RPMI8226 (cell line): ENCODE data around the gene MAGEA12.
"Not testable (repeated sequence)": the region's sequence is repeated elsewhere in the genome, so short reads cannot be mapped to it uniquely, and the experiment has no call there.

ENCODE experiments used
- DNase-seq: peaks from one replicate; pipeline ENCODE4 v3.0.0-alpha.2; 2015

MAGEA12 gene, protein sequence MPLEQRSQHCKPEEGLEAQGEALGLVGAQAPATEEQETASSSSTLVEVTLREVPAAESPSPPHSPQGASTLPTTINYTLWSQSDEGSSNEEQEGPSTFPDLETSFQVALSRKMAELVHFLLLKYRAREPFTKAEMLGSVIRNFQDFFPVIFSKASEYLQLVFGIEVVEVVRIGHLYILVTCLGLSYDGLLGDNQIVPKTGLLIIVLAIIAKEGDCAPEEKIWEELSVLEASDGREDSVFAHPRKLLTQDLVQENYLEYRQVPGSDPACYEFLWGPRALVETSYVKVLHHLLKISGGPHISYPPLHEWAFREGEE

DNA sequence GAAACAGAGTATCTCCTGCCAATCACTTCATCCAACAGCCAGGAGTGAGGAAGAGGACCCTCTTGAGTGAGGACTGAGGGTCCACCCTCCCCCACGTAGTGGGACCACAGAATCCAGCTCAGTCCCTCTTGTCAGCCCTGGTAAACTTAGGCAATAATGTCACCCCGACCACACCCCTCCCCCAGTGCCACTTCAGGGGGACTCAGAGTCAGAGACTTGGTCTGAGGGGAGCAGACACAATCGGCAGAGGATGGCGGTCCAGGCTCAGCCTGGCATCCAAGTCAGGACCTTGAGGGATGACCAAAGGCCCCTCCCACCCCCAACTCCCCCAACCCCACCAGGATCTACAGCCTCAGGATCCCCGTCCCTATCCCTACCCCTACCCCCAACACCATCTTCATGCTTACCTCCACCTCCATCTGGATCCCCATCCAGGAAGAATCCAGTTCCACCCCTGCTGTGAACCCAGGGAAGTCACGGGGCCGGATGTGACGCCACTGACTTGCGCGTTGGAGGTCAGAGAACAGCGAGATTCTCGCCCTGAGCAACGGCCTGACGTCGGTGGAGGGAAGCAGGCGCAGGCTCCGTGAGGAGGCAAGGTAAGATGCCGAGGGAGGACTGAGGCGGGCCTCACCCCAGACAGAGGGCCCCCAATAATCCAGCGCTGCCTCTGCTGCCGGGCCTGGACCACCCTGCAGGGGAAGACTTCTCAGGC, at the start of gene MAGEA12, which contains the start of gene CSAG1:
TSS of gene MAGEA12 (plus strand) at position 497 of the 715 bp plus-strand sequence. CDS start 2,405 bp downstream, outside the sequence.
TSS of gene CSAG1 (minus strand) at position 461 of the 715 bp plus-strand sequence. CDS start 1,261 bp downstream, outside the sequence.
- DNase-seq, result peak; percentile 53

DNA sequence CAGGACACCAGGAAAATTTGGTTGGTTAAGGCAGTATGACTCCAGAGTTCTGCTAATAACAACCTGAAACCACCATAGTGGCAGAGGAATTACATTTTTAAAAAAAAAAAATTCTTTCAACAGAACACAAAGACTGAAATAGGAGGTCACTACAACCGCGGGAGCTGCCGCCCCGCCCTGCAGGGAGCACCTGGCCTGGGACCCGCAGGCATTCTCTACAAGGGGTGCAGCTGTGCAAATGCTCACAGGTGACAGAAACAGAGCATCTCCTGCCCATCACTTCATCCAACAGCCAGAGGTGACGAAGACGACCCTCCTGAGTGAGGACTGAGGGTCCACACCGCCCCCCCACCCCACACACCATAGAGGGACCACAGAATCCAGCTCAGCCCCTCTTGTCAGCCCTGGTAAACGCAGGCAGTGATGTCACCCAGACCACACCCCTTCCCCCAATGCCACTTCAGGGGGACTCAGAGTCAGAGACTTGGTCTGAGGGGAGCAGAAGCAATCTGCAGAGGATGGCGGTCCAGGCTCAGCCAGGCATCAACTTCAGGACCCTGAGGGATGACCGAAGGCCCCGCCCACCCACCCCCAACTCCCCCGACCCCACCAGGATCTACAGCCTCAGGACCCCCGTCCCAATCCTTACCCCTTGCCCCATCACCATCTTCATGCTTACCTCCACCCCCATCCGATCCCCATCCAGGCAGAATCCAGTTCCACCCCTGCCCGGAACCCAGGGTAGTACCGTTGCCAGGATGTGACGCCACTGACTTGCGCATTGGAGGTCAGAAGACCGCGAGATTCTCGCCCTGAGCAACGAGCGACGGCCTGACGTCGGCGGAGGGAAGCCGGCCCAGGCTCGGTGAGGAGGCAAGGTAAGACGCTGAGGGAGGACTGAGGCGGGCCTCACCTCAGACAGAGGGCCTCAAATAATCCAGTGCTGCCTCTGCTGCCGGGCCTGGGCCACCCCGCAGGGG, 35.3 kb upstream of the MAGEA12 start, which contains the start of gene MAGEA3:
TSS of gene MAGEA3 (plus strand) at position 843 of the 980 bp plus-strand sequence. CDS start 2,039 bp downstream, outside the sequence.
- DNase-seq, result not testable (repeated sequence)

DNA sequence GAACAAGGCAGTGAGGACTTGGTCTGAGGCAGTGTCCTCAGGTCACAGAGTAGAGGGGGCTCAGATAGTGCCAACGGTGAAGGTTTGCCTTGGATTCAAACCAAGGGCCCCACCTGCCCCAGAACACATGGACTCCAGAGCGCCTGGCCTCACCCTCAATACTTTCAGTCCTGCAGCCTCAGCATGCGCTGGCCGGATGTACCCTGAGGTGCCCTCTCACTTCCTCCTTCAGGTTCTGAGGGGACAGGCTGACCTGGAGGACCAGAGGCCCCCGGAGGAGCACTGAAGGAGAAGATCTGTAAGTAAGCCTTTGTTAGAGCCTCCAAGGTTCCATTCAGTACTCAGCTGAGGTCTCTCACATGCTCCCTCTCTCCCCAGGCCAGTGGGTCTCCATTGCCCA, 33.2 kb upstream of the MAGEA12 start:
- DNase-seq, result peak; percentile 4

DNA sequence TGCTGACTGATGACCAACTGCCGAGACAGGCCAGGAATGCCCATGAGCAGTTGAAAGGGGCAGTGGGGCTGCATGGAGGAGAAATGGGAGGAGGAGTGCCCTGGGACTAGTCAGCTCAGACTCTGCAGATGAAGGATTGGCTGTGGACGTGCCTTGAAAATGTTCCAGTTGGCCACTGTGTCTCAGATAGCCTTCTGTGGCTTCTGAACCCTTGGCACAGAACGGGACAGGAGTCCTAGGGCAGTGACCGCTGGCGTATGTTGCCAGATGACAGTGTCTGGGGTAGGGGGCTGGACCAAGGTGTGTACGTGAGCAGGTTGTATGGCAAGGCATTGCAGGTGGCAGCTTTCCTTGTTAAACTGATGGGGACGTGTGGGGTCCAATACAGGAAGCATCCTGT, 27.1 kb upstream of the MAGEA12 start:
- not testable (repeated sequence) for DNase-seq

DNA sequence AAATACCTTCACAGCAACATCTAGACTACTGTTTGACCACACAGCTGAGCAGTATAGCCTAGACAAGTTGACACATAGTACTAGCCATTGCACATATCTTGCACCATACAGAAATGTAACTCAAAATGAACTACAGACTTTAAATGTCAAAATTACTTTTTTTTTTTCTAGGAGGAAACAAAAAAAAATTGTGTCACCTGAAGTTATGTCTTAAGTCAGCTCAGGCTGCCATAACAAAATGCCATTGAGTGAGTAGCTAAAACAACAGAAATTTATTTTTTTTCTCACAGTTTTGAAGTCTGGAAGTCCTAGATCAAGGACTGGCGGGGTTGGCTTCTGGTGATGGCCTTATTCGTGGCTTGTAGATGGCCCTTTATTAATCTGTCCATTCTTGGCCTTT, 24.4 kb upstream of the MAGEA12 start, which contains the start of gene CSAG2:
TSS of gene CSAG2 (minus strand) at position 101 of the 400 bp plus-strand sequence. CDS start 161 bp downstream, outside the sequence.
- DNase-seq, result not testable (repeated sequence)

DNA sequence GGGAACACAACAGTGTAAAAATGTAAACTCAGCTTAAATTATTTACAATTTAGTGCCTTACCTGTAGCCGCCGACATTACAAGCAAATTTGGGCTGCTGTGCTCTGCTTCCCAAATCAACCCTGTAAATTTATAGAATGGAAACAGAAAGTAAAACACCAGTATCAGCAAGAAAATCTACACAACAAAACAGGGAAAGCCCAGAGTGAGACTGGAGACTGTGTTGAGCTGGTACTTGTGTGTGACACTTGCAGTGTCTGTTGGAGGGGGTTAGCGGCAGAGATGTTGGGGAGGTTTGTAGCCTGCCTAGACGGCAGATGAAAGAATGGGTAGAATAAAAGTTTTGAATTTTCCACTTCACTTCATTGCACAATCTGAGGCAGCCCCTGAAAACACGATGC, 20.4 kb upstream of the MAGEA12 start:
- DNase-seq, result not testable (repeated sequence)

DNA sequence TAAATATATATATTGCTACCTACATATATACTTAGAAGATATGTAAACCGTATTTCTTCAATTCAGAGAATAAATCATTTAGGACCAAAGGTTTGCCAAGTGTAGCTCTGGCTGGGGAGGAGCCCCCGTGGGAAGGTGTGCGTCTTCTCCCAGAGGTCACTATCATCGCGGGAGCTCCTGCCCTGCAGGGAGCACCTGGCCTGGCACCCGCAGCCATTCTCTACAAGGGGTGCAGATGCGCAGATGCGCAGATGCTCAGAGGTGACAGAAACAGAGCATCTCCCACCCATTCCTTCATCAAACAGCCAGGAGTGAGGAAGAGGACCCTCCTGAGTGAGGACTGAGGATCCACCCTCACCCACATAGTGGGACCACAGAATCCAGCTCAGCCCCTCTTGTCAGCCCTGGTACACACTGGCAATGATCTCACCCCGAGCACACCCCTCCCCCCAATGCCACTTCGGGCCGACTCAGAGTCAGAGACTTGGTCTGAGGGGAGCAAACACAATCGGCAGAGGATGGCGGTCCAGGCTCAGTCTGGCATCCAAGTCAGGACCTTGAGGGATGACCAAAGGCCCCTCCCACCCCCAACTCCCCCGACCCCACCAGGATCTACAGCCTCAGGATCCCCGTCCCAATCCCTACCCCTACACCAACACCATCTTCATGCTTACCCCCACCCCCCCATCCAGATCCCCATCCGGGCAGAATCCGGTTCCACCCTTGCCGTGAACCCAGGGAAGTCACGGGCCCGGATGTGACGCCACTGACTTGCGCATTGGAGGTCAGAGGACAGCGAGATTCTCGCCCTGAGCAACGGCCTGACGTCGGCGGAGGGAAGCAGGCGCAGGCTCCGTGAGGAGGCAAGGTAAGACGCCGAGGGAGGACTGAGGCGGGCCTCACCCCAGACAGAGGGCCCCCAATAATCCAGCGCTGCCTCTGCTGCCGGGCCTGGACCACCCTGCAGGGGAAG, 19.5 kb upstream of the MAGEA12 start, which contains the start of gene MAGEA2B:
TSS of gene MAGEA2B (plus strand) at position 814 of the 973 bp plus-strand sequence. CDS start 2,479 bp downstream, outside the sequence.
- DNase-seq, result not testable (repeated sequence)

DNA sequence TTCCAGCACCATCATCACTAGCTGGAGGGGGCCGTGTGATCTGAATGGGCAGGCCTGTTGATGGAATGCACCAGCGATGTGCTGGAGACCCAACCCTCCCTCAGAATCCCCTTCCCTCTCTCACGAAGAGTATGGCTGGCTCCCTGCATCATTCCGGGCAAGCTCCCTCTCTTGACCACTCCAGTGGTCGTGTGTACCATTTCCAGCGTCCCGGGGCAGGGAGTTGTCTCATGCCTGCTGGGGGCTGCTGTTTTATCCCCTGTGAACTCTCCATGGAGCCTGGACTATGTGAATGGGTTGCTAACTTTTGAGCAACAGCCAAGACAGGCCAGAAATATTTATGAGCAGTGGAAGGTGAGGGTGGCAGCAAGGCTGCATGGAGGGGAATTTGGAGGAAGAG, 8.1 kb upstream of the MAGEA12 start:
- no peak for DNase-seq

DNA sequence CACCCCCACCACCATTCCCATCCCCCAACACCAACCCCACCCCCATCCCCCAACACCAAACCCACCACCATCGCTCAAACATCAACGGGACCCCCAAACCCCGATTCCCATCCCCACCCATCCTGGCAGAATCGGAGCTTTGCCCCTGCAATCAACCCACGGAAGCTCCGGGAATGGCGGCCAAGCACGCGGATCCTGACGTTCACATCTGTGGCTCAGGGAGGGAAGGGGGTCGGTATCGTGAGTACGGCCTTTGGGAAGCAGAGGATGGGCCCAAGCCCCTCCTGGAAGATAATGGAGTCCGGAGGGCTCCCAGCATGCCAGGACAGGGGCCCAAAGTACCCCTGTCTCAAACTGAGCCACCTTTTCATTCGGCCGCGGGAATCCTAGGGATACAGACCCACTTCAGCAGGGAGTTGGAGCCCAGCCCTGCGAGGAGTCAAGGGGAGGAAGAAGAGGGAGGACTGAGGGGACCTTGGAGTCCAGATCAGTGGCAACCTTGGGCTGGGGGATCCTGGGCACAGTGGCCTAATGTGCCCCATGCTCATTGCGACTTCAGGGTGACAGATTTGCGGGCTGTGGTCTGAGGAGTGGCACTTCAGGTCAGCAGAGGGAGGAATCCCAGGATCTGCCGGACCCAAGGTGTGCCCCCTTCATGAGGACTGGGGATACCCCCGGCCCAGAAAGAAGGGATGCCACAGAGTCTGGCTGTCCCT, 744 bp downstream of the MAGEA12 start:
- DNase-seq, result not testable (repeated sequence)

DNA sequence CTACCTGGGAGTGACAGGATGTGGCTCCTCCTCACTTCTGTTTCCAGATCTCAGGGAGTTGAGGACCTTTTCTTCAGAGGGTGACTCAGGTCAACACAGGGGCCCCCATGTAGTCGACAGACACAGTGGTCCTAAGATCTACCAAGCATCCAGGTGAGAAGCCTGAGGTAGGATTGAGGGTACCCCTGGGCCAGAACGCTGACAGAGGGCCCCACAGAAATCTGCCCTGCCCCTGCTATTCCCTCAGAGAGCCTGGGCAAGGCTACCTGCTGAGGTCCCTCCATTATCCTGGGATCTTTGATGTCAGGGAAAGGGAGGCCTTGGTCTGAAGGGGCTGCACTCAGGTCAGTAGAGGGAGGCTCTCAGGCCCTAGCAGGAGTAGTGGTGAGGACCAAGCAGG, 1.5 kb downstream of the MAGEA12 start:
- no peak for DNase-seq

DNA sequence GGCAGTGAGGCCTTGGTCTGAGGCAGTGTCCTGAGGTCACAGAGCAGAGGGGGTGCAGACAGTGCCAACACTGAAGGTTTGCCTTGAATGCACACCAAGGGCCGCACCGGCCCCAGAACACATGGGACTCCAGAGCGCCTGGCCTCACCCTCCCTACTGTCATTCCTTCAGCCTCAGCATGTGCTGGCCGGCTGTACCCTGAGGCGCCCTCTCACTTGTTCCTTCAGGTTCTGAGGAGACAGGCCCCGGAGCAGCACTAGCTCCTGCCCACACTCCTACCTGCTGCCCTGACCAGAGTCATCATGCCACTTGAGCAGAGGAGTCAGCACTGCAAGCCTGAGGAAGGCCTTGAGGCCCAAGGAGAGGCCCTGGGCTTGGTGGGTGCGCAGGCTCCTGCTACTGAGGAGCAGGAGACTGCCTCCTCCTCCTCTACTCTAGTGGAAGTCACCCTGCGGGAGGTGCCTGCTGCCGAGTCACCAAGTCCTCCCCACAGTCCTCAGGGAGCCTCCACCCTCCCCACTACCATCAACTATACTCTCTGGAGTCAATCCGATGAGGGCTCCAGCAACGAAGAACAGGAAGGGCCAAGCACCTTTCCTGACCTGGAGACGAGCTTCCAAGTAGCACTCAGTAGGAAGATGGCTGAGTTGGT, 2.4 kb downstream of the MAGEA12 start:
- no peak for DNase-seq

DNA sequence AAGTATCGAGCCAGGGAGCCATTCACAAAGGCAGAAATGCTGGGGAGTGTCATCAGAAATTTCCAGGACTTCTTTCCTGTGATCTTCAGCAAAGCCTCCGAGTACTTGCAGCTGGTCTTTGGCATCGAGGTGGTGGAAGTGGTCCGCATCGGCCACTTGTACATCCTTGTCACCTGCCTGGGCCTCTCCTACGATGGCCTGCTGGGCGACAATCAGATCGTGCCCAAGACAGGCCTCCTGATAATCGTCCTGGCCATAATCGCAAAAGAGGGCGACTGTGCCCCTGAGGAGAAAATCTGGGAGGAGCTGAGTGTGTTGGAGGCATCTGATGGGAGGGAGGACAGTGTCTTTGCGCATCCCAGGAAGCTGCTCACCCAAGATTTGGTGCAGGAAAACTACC, 3.0 kb downstream of the MAGEA12 start:
- DNase-seq, result not testable (repeated sequence)

DNA sequence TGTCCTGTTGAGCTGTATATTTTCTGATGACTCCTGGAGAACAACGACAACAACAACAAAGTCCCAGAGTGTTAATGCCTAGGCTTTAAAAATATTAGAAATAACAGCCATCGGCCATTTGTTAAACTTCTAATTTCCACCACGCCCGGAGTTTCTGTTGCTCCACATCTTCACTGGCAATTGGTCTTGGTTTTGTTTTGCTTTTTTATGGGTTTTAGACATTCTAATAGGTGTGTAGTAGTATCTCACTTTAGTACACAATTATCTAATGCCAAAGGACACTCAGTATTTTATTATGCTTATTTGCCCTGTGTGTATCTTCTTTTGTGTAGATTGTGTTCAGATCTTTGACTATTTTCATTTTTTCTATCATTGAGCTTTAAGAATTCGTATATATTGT, 5.0 kb downstream of the MAGEA12 start:
- no peak for DNase-seq

DNA sequence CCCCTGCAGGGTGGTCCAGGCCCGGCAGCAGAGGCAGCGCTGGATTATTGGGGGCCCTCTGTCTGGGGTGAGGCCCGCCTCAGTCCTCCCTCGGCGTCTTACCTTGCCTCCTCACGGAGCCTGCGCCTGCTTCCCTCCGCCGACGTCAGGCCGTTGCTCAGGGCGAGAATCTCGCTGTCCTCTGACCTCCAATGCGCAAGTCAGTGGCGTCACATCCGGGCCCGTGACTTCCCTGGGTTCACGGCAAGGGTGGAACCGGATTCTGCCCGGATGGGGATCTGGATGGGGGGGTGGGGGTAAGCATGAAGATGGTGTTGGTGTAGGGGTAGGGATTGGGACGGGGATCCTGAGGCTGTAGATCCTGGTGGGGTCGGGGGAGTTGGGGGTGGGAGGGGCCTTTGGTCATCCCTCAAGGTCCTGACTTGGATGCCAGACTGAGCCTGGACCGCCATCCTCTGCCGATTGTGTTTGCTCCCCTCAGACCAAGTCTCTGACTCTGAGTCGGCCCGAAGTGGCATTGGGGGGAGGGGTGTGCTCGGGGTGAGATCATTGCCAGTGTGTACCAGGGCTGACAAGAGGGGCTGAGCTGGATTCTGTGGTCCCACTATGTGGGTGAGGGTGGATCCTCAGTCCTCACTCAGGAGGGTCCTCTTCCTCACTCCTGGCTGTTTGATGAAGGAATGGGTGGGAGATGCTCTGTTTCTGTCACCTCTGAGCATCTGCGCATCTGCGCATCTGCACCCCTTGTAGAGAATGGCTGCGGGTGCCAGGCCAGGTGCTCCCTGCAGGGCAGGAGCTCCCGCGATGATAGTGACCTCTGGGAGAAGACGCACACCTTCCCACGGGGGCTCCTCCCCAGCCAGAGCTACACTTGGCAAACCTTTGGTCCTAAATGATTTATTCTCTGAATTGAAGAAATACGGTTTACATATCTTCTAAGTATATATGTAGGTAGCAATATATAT, 20.4 kb downstream of the MAGEA12 start, which contains the start of gene MAGEA2:
TSS of gene MAGEA2 (minus strand) at position 157 of the 965 bp plus-strand sequence. CDS start 2,479 bp downstream, outside the sequence.
- DNase-seq, result not testable (repeated sequence)

DNA sequence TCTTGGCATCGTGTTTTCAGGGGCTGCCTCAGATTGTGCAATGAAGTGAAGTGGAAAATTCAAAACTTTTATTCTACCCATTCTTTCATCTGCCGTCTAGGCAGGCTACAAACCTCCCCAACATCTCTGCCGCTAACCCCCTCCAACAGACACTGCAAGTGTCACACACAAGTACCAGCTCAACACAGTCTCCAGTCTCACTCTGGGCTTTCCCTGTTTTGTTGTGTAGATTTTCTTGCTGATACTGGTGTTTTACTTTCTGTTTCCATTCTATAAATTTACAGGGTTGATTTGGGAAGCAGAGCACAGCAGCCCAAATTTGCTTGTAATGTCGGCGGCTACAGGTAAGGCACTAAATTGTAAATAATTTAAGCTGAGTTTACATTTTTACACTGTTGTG, 21.3 kb downstream of the MAGEA12 start:
- DNase-seq, result not testable (repeated sequence)

DNA sequence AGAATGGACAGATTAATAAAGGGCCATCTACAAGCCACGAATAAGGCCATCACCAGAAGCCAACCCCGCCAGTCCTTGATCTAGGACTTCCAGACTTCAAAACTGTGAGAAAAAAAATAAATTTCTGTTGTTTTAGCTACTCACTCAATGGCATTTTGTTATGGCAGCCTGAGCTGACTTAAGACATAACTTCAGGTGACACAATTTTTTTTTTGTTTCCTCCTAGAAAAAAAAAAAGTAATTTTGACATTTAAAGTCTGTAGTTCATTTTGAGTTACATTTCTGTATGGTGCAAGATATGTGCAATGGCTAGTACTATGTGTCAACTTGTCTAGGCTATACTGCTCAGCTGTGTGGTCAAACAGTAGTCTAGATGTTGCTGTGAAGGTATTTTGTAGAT, 25.4 kb downstream of the MAGEA12 start, which contains the start of gene CSAG3:
TSS of gene CSAG3 (plus strand) at position 301 of the 400 bp plus-strand sequence.
- DNase-seq, result not testable (repeated sequence)

DNA sequence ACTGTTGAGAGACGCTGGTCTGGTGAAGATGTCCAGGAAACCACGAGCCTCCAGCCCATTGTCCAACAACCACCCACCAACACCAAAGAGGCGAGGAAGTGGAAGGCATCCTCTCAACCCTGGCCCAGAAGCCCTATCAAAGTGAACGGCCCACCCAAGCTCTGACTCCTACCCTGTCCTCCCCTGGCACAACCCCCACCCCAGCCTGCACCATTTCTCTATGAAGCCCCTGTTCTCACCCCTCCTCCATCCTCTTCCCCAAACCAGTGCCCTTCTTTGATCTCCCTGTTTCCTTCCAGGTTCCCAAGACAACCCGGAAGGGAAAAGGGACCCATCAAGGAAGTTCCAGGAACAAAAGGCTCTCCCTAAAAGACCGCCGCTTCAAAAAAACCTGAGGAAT, 26.0 kb downstream of the MAGEA12 start:
- DNase-seq, result not testable (repeated sequence)

DNA sequence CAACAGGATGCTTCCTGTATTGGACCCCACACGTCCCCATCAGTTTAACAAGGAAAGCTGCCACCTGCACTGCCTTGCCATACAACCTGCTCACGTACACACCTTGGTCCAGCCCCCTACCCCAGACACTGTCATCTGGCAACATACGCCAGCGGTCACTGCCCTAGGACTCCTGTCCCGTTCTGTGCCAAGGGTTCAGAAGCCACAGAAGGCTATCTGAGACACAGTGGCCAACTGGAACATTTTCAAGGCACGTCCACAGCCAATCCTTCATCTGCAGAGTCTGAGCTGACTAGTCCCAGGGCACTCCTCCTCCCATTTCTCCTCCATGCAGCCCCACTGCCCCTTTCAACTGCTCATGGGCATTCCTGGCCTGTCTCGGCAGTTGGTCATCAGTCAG, 28.0 kb downstream of the MAGEA12 start:
- not testable (repeated sequence) for DNase-seq
